ENCODE results near the gene OBSL1. TPM values are rescaled to one million over a fixed set of nuclear protein-coding genes. Genes with fewer than 3 reads are reported as not detected.
A peak's percentile ranks its signal among the peaks of the same experiment; 100 is the strongest.

OBSL1 gene
- polyA plus RNA-seq, 3 donors: 0.09 TPM; not detected in 2

DNA sequence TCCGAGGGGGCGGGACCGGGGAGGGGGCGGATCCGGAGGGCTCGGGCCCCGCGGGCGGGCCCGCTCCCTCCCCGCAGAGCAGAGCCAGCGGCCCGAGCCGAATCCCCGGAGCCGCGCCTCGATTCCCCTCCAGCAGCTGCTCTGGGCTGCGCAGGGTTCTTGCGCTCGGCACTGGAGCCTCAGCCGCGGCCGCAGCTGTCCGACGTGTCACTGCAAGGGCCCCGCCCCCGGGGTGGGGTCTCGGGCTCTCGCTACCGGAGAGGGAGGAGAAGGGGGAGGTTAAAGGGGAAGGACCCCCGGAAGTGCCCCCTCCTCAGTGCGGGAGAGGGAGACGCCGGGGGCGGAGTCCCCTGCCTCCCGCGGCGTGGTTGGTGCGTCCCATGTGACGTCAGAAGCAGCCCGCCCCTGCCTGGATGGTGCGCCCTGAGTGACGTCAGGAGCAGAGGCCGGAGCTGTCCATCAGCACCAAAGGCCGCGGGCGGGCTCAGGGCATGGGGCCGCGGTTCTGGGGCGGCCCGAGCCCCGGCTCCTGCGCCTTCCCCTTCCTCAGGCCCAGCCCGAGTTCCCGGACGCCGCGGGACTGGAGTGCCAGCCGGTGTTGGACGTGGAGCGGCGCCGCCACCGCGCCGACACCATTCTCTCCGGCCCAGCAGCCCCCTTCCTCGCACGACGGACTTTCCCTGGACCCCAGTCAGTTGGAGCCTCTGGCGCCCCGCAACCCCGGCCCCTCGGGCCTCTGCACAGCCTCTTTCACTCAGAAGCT is 27.6 kb downstream of the OBSL1 start, which contains the start of the genes CHPF and TMEM198:
TSS of gene CHPF (minus strand) at position 214 of the 763 bp plus-strand sequence. CDS start 271 bp downstream, outside the sequence.
TSS of gene TMEM198 (plus strand) at position 433 of the 763 bp plus-strand sequence. CDS start 700 bp downstream, outside the sequence.
- Mint-ChIP-seq H3K27me3 (ENCODE audit: low read depth in 3 of 3) (peaks cover 38 to 63% (median 40%) of the 10 kb centered on the region in 3 donors), H3K4me1 (peaks cover 9% of the 10 kb centered on the region), H3K27ac (peak within 1 kb of the TSS in 3 of 7 donors; percentile 36 to 73 (median 53)), H3K36me3 (peaks cover 0 to 6% of the 10 kb centered on the region in 2 donors), H3K4me3 (peak within 1 kb of the TSS; percentile 78 to 87), H3K9me3 (peaks cover 0 to 16% (median 2%) of the 10 kb centered on the region in 7 donors)
- DNase-seq: peak; percentile 87 to 94 (median 90)
- Histone ChIP-seq H3K9ac (ENCODE audit: insufficient read depth, low read length, poor library complexity, severe bottlenecking) (peak within 1 kb of the TSS; percentile 27), H2AFZ (ENCODE audit: insufficient read depth, low read depth, low read length, poor library complexity, severe bottlenecking) (peak within 1 kb of the TSS; percentile 76), H3K79me2 (ENCODE audit: insufficient read depth, low read length) (no peaks in the 10 kb centered on the region), H3K4me3 (replicated peaks in 1 of 3; ENCODE audit: low read depth in 2 of 3, low read length in 3 of 3) (peak within 1 kb of the TSS; percentile 32 to 76 (median 56)), H3K4me2 (replicated peaks; ENCODE audit: extremely low read depth, low read length, poor library complexity, severe bottlenecking) (peak within 1 kb of the TSS; percentile 90), H3K27me3 (ENCODE audit: control insufficient read depth in 2 of 2, insufficient read depth in 2 of 2, low read length in 2 of 2) (peaks cover 24 to 51% of the 10 kb centered on the region in 2 donors), H3K4me1 (ENCODE audit: control insufficient read depth in 1 of 2, insufficient read depth in 2 of 2, low read length in 2 of 2) (peaks cover 21 to 27% of the 10 kb centered on the region in 2 donors), H3K9me3 (replicated peaks in 1 of 2; ENCODE audit: control insufficient read depth in 1 of 2, insufficient read depth in 1 of 2, low read length in 2 of 2) (no peaks in the 10 kb centered on the region), H3K36me3 (replicated peaks in 1 of 2; ENCODE audit: control insufficient read depth in 1 of 2, insufficient read depth in 2 of 2, low read length in 2 of 2) (no peaks in the 10 kb centered on the region), H4K20me1 (ENCODE audit: insufficient read depth, low read length) (no peaks in the 10 kb centered on the region), H3K27ac (ENCODE audit: low read depth in 1 of 2, low read length in 2 of 2) (no peak within 1 kb of the TSS)
- intact Hi-C loops (cut with micrococcal nuclease): loop anchor here (2.0 to 5.0 kb wide), 4 partner anchors 41 to 156 kb away; partner anchors contain the start of gene DNPEP (in 1 of the 2)
- WGBS (ENCODE audit: insufficient coverage): under 1% methylated on average over 74 of the region's 75 CpGs
- TF ChIP-seq, protein P1, sequence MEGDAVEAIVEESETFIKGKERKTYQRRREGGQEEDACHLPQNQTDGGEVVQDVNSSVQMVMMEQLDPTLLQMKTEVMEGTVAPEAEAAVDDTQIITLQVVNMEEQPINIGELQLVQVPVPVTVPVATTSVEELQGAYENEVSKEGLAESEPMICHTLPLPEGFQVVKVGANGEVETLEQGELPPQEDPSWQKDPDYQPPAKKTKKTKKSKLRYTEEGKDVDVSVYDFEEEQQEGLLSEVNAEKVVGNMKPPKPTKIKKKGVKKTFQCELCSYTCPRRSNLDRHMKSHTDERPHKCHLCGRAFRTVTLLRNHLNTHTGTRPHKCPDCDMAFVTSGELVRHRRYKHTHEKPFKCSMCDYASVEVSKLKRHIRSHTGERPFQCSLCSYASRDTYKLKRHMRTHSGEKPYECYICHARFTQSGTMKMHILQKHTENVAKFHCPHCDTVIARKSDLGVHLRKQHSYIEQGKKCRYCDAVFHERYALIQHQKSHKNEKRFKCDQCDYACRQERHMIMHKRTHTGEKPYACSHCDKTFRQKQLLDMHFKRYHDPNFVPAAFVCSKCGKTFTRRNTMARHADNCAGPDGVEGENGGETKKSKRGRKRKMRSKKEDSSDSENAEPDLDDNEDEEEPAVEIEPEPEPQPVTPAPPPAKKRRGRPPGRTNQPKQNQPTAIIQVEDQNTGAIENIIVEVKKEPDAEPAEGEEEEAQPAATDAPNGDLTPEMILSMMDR (IDR thresholded peaks at IDR 0.05): no peak

GRCh38 chr2:219542931-219543595 is 28.3 kb downstream of the OBSL1 start:
- peaks cover 34 to 61% (median 39%) of the 10 kb centered on the region in 3 donors for H3K27me3 Mint-ChIP-seq (ENCODE audit: low read depth in 3 of 3)
- TF ChIP-seq, protein P1 (IDR thresholded peaks at IDR 0.05): no peak
- Histone ChIP-seq H3K4me2 (replicated peaks; ENCODE audit: extremely low read depth, low read length, poor library complexity, severe bottlenecking) (peak overlapping the region; percentile 90), H3K4me3 (replicated peaks in 1 of 3; ENCODE audit: low read depth in 2 of 3, low read length in 3 of 3) (peak overlapping the region in 2 of 3 experiments; percentile 32 to 76), H3K27ac (ENCODE audit: low read depth in 1 of 2, low read length in 2 of 2) (no peak overlapping the region), H3K9me3 (replicated peaks in 1 of 2; ENCODE audit: control insufficient read depth in 1 of 2, insufficient read depth in 1 of 2, low read length in 2 of 2) (no peaks in the 10 kb centered on the region), H2AFZ (ENCODE audit: insufficient read depth, low read depth, low read length, poor library complexity, severe bottlenecking) (peak overlapping the region; percentile 76), H3K4me1 (ENCODE audit: control insufficient read depth in 1 of 2, insufficient read depth in 2 of 2, low read length in 2 of 2) (peaks cover 21 to 27% of the 10 kb centered on the region in 2 donors), H3K27me3 (ENCODE audit: control insufficient read depth in 2 of 2, insufficient read depth in 2 of 2, low read length in 2 of 2) (peaks cover 24 to 51% of the 10 kb centered on the region in 2 donors), H3K79me2 (ENCODE audit: insufficient read depth, low read length) (no peaks in the 10 kb centered on the region), H3K9ac (ENCODE audit: insufficient read depth, low read length, poor library complexity, severe bottlenecking) (peak overlapping the region; percentile 27), H4K20me1 (ENCODE audit: insufficient read depth, low read length) (no peaks in the 10 kb centered on the region), H3K36me3 (replicated peaks in 1 of 2; ENCODE audit: control insufficient read depth in 1 of 2, insufficient read depth in 2 of 2, low read length in 2 of 2) (no peaks in the 10 kb centered on the region)
- WGBS (ENCODE audit: insufficient coverage): under 1% methylated on average over 66 of the region's 66 CpGs
- peak in 1 of 3 donors; percentile 17 for DNase-seq
- peaks cover 0 to 16% (median 2%) of the 10 kb centered on the region in 7 donors for H3K9me3 Mint-ChIP-seq
- peak overlapping the region in 3 of 7 donors; percentile 7 to 73 (median 52) for H3K27ac Mint-ChIP-seq
- H3K4me3 Mint-ChIP-seq: peak overlapping the region; percentile 59 to 77
- intact Hi-C loops (cut with micrococcal nuclease): loop anchor here (2.0 to 5.0 kb wide), 4 partner anchors 41 to 156 kb away; partner anchors contain the start of gene DNPEP (in 1 of the 2)
- H3K36me3 Mint-ChIP-seq: peaks cover 0 to 6% of the 10 kb centered on the region in 2 donors
- H3K4me1 Mint-ChIP-seq: peaks cover 9% of the 10 kb centered on the region

Measured in CD14-positive monocyte (primary cell).